Measurements from ENCODE around the gene KANK3.
"Not testable (repeated sequence)": the region's sequence is repeated elsewhere in the genome, so short reads cannot be mapped to it uniquely, and the experiment has no call there.

KANK3 gene

GRCh38 chr19:8370176-8371010 lies 27.3 kb upstream of the KANK3 start:
- no peak for DNase-seq

- DNase-seq, result no peak
Measured at GRCh38 chr19:8367327-8368001, 24.4 kb upstream of the KANK3 start.

GRCh38 chr19:8366961-8367326 lies 23.9 kb upstream of the KANK3 start:
- DNase-seq, result no peak

GRCh38 chr19:8366121-8366581 lies 23.1 kb upstream of the KANK3 start:
- no peak for DNase-seq

- peak; percentile 56 for DNase-seq
Measured at GRCh38 chr19:8363803-8364771, 21.0 kb upstream of the KANK3 start, which contains the start of gene ANGPTL4. ANGPTL4 (plus strand) TSS chr19:8364155; CDS start chr19:8364322, 167 bp downstream.

- no peak for DNase-seq
Measured at GRCh38 chr19:8361921-8362793, 19.1 kb upstream of the KANK3 start.

- no peak for DNase-seq
Measured at GRCh38 chr19:8360196-8360595, 17.1 kb upstream of the KANK3 start.

- no peak for DNase-seq
Measured at GRCh38 chr19:8358948-8359347, 15.9 kb upstream of the KANK3 start.

- no peak for DNase-seq
Measured at GRCh38 chr19:8357007-8357521, 14.0 kb upstream of the KANK3 start.

GRCh38 chr19:8355631-8356402 lies 12.8 kb upstream of the KANK3 start:
- DNase-seq, result no peak

- DNase-seq, result not testable (repeated sequence)
Measured at GRCh38 chr19:8352845-8353244, 9.8 kb upstream of the KANK3 start.

GRCh38 chr19:8352134-8352827 lies 9.2 kb upstream of the KANK3 start:
- DNase-seq, result no peak

- not testable (repeated sequence) for DNase-seq
Measured at GRCh38 chr19:8349629-8350372, 6.7 kb upstream of the KANK3 start.

GRCh38 chr19:8343483-8343844 lies 402 bp upstream of the KANK3 start:
- no peak for DNase-seq

GRCh38 chr19:8342316-8342683 lies 762 bp downstream of the KANK3 start:
- no peak for DNase-seq

GRCh38 chr19:8341504-8341903 lies 1.6 kb downstream of the KANK3 start:
- not testable (repeated sequence) for DNase-seq

GRCh38 chr19:8340341-8341096 lies 2.5 kb downstream of the KANK3 start:
- DNase-seq, result no peak

- DNase-seq, result no peak
Measured at GRCh38 chr19:8338835-8339234, 4.2 kb downstream of the KANK3 start.

GRCh38 chr19:8337728-8338127 lies 5.3 kb downstream of the KANK3 start:
- DNase-seq, result no peak
